OCI-LY3 (cell line): Measurements from ENCODE around the gene CMSS1.

Experiments
- CTCF ChIP-seq: fragments of 200-600, 300-600 bp; sonication (generic); IDR thresholded peaks from 2 replicates; pipeline ENCODE4 v1.5.1; 2014; ENCODE audit warnings: antibody characterized with exemption, low read length, low read depth
- EZH2phosphoT487 ChIP-seq: fragments of 200-600 bp; shearing (Covaris generic); IDR thresholded peaks from 2 replicates; pipeline ENCODE4 v1.6.1; 2018; ENCODE audit warnings: antibody characterized with exemption, mixed run types, low read depth

DNA sequence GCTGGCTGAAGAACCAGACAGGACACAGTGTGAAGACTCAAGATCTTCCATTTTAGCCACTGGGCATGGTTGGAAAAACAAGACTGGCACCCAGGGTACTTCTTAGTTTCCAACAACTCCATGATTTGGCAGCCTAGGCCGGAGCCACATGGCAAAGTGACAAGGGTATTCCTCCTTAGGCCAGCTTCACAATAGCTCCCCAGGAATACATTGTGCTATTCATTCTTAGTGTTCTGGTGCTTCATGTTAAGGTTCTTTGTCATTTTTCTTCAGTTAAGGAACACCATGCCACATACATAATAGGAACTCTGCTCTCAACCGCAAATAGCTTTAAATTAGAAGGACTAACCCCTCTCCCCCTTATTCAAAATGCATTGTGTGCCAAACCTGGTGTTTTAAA is 304.7 kb downstream of the CMSS1 start:
- TF ChIP-seq CTCF, result no peak
- TF ChIP-seq EZH2phosphoT487, result no peak
